HepG2 (cell line): ENCODE data around the gene TIMM10. TPM values are rescaled to one million over a fixed set of nuclear protein-coding genes. Genes with fewer than 3 reads are reported as not detected.
A peak's percentile ranks its signal among the peaks of the same experiment; 100 is the strongest.

Experiments
- ATF1 ChIP-seq: IDR thresholded peaks from 2 replicates; pipeline ENCODE4 v1.6.1; 2016; ENCODE audit warnings: mild to moderate bottlenecking, control low read depth
- ELF4 ChIP-seq: sonication (generic); formaldehyde crosslinking; IDR thresholded peaks from 2 replicates; pipeline ENCODE4 v1.5.0; 2020; ENCODE audit warnings: missing genetic modification reagents, mild to moderate bottlenecking, moderate library complexity, borderline replicate concordance
- JARID2 ChIP-seq: sonication (generic); formaldehyde crosslinking; IDR thresholded peaks from 2 replicates; pipeline ENCODE4 v1.8.1; 2023; ENCODE audit warnings: missing genetic modification reagents, inconsistent platforms; ENCODE audit not compliant: insufficient replicate concordance
- KIAA2018 ChIP-seq: sonication (generic); formaldehyde crosslinking; IDR thresholded peaks from 2 replicates; pipeline ENCODE4 v1.5.0; 2020; ENCODE audit warnings: mild to moderate bottlenecking, missing genetic modification reagents, borderline replicate concordance
- PHF20 ChIP-seq: sonication (generic); formaldehyde crosslinking; IDR thresholded peaks from 2 replicates; pipeline ENCODE4 v1.5.0; 2020; ENCODE audit warnings: mild to moderate bottlenecking, missing genetic modification reagents
- PRDM10 ChIP-seq: sonication (generic); formaldehyde crosslinking; IDR thresholded peaks from 2 replicates; pipeline ENCODE4 v1.4.0; 2020; ENCODE audit warnings: low read depth, missing genetic modification reagents
- SALL1 ChIP-seq: sonication (generic); formaldehyde crosslinking; IDR thresholded peaks from 2 replicates; pipeline ENCODE4 v1.8.0; 2022; ENCODE audit warnings: mild to moderate bottlenecking, missing genetic modification reagents
- SNRNP70 ChIP-seq: fragments of 200-400 bp; formaldehyde crosslinking; IDR thresholded peaks from 2 replicates; pipeline ENCODE4 v1.6.1; 2017; ENCODE audit warnings: mild to moderate bottlenecking, low read depth, low read length, moderate library complexity
- ZBTB49 ChIP-seq: sonication (generic); formaldehyde crosslinking; IDR thresholded peaks from 2 replicates; pipeline ENCODE4 v1.4.0; 2020; ENCODE audit warnings: missing genetic modification reagents, borderline replicate concordance
- ZNF562 ChIP-seq: sonication (generic); formaldehyde crosslinking; IDR thresholded peaks from 2 replicates; pipeline ENCODE4 v1.8.0; 2022; ENCODE audit warnings: missing genetic modification reagents, borderline replicate concordance
- ZNF570 ChIP-seq: sonication (generic); formaldehyde crosslinking; IDR thresholded peaks from 2 replicates; pipeline ENCODE4 v1.4.0; 2020; ENCODE audit warnings: mild to moderate bottlenecking, missing genetic modification reagents, borderline replicate concordance
- ZNF766 ChIP-seq: sonication (generic); formaldehyde crosslinking; IDR thresholded peaks from 2 replicates; pipeline ENCODE4 v1.5.0; 2020; ENCODE audit warnings: missing genetic modification reagents, borderline replicate concordance
- ZNF781 ChIP-seq: sonication (generic); formaldehyde crosslinking; IDR thresholded peaks from 2 replicates; pipeline ENCODE4 v1.5.1; 2020; ENCODE audit warnings: borderline replicate concordance, mild to moderate bottlenecking, missing genetic modification reagents; ENCODE audit errors: not compliant biosample characterization
- polyA plus RNA-seq, 8 experiments: library from polyadenylated mRNA; depleted of rRNA in 3 of 8; stranded (reverse) in 7 of 8; unstranded in 1 of 8; fragments of >200 nt; fragmentation: Illumina TruSeq in 4 of 8; extraction: Trizol in 4 of 8; gene quantifications; 2 replicates each; pipeline versions ENCODE4 v1.2.1 to v1.2.3, GENCODE V29; 2011 to 2016; ENCODE audit warnings: low read depth in 4 of 8, missing spikeins in 1 of 8, mixed read lengths in 1 of 8; ENCODE audit not compliant: insufficient read depth in 1 of 8
- total RNA-seq, 5 experiments: library from RNA; depleted of rRNA; stranded (reverse); fragments of >200 nt; fragmentation: Illumina TruSeq; extraction: Trizol; gene quantifications; 2 replicates each; pipeline ENCODE4 v1.2.3, GENCODE V29; 2016; ENCODE audit warnings: low read depth in 1 of 5

The TIMM10 gene
- total and polyA plus RNA-seq, 2 of the 13 experiments (the other 11 are each of a cell fraction or from before 2014, with no cell fraction given), result 67.8 to 82.2 TPM

- TF ChIP-seq SNRNP70, result no peak
- TF ChIP-seq ZNF766 (CRISPR knock-in tag), result no peak
- TF ChIP-seq PHF20, result no peak
- TF ChIP-seq JARID2 (CRISPR knock-in tag), result no peak
- TF ChIP-seq ATF1, result no peak
- TF ChIP-seq ZNF781 (CRISPR knock-in tag), result peak; percentile 85
- TF ChIP-seq KIAA2018 (CRISPR knock-in tag), result no peak
- peak; percentile 83 for TF ChIP-seq SALL1 (CRISPR knock-in tag)
- TF ChIP-seq ZNF562, result no peak
- no peak for TF ChIP-seq ZBTB49 (CRISPR knock-in tag)
- TF ChIP-seq ZNF570, result no peak
- no peak for TF ChIP-seq ELF4 (CRISPR knock-in tag)
- 0 out of 2 replicates have a peak, but pooled peaks have one; percentile 20 for TF ChIP-seq PRDM10
Measured at GRCh38 chr11:57493507-57494503, 36.7 kb downstream of the TIMM10 start (continued).
